ENCODE results near the gene LCMT2. TPM values are rescaled to one million over a fixed set of nuclear protein-coding genes. Genes with fewer than 3 reads are reported as not detected.

LCMT2 gene
- total RNA-seq, 6 donors from 2014 or later: 1.0 to 8.2 (median 6.3) TPM

- ATAC-seq (ENCODE audit: low FRiP score in 2 of 2) (peak; percentile 68 to 80), DNase-seq (peak; percentile 22 to 72)
- Histone ChIP-seq H3K36me3 (peaks cover 0 to 23% (median 6%) of the 10 kb centered on the region in 4 donors), H3K4me3 (peak overlapping the region; percentile 86 to 97 (median 93)), H3K27ac (peak overlapping the region; percentile 70 to 90 (median 87)), H3K9me3 (no peaks in the 10 kb centered on the region), H3K4me1 (peaks cover 25 to 35% (median 31%) of the 10 kb centered on the region in 4 donors), H3K27me3 (no peaks in the 10 kb centered on the region)
- 2 to 5% methylated on average over 15 to 28 of the region's 45 CpGs for WGBS, 2 donors
- TF ChIP-seq EP300 (IDR thresholded peaks at IDR 0.05) (no peak), POLR2AphosphoS5 (IDR thresholded peaks at IDR 0.05) (no peak), POLR2A (IDR thresholded peaks at IDR 0.05) (no peak), CTCF (IDR thresholded peaks at IDR 0.05) (no peak)
These were observed 40.1 kb upstream of the LCMT2 start for GRCh38 chr15:43370310-43370974.

DNA sequence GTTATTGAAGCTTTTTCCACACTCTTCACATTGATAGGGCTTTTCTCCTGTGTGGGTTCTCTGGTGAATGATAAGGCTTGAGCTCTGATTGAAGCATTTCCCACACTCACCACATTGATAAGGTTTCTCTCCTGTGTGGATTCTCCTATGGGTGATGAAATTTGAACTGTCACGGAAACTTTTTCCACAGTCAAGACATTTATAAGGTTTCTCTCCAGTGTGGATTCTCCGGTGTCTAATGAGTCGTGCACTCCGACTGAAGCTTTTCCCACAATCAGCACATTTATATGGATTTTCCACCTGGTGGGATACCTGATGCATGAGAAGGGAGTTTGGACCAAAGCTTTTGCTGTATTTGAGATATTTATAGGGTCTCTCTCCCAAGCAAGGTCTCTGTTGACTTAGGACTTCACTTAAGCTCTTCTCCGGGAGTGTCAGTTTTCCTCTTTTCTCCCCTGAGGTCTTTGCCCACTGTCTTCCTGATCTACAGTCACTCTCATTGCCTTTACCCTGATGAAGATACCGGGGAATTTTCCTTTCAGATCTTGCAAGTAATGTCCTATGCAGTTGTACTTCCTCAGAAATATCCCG lies 31.0 kb upstream of the LCMT2 start:
- H3K27me3 ChIP-seq: no peaks in the 10 kb centered on the region
- no peak for ATAC-seq (ENCODE audit: low FRiP score in 2 of 2)
- 97 to 98% methylated on average over 7 of the region's 7 CpGs for WGBS, 2 donors
- TF ChIP-seq POLR2A (IDR thresholded peaks at IDR 0.05): no peak
- no peak for TF ChIP-seq CTCF (IDR thresholded peaks at IDR 0.05)
- TF ChIP-seq POLR2AphosphoS5 (IDR thresholded peaks at IDR 0.05): no peak
- no peak for TF ChIP-seq EP300 (IDR thresholded peaks at IDR 0.05)
- no peak for DNase-seq
- H3K36me3 ChIP-seq: peaks cover 11 to 82% (median 58%) of the 10 kb centered on the region in 4 donors
- H3K9me3 ChIP-seq: peaks cover 45 to 60% (median 47%) of the 10 kb centered on the region in 4 donors
- H3K4me1 ChIP-seq: no peaks in the 10 kb centered on the region
- no peak overlapping the region for H3K27ac ChIP-seq
- H3K4me3 ChIP-seq: no peak overlapping the region

- ATAC-seq (ENCODE audit: low FRiP score in 2 of 2) (no peak), DNase-seq (no peak)
- peaks cover 45 to 60% (median 47%) of the 10 kb centered on the region in 4 donors for H3K9me3 ChIP-seq
- TF ChIP-seq POLR2A (IDR thresholded peaks at IDR 0.05): no peak
- no peak for TF ChIP-seq CTCF (IDR thresholded peaks at IDR 0.05)
- no peak for TF ChIP-seq EP300 (IDR thresholded peaks at IDR 0.05)
- TF ChIP-seq POLR2AphosphoS5 (IDR thresholded peaks at IDR 0.05): no peak
- no peak overlapping the region for H3K27ac ChIP-seq
- H3K27me3 ChIP-seq: no peaks in the 10 kb centered on the region
- peaks cover 11 to 77% (median 53%) of the 10 kb centered on the region in 4 donors for H3K36me3 ChIP-seq
- 98 to 100% methylated on average over 4 of the region's 4 CpGs for WGBS, 2 donors
- no peaks in the 10 kb centered on the region for H3K4me1 ChIP-seq
- no peak overlapping the region for H3K4me3 ChIP-seq
These were observed 30.4 kb upstream of the LCMT2 start for GRCh38 chr15:43360821-43361220.

- Histone ChIP-seq H3K27me3 (no peaks in the 10 kb centered on the region), H3K36me3 (peaks cover 0 to 32% (median 7%) of the 10 kb centered on the region in 4 donors), H3K4me3 (no peak overlapping the region), H3K9me3 (no peaks in the 10 kb centered on the region), H3K27ac (no peak overlapping the region), H3K4me1 (no peaks in the 10 kb centered on the region)
- ATAC-seq (ENCODE audit: low FRiP score in 2 of 2) (no peak), DNase-seq (no peak)
- TF ChIP-seq CTCF (IDR thresholded peaks at IDR 0.05) (no peak), POLR2A (IDR thresholded peaks at IDR 0.05) (no peak), POLR2AphosphoS5 (IDR thresholded peaks at IDR 0.05) (no peak), EP300 (IDR thresholded peaks at IDR 0.05) (no peak)
- WGBS, 2 donors: 74 to 88% methylated on average over 2 of the region's 2 CpGs
These were observed 22.5 kb upstream of the LCMT2 start for GRCh38 chr15:43352693-43353382.
